GM12864 (cell line): Measurements from ENCODE around the gene CCR4.
A peak's percentile ranks its signal among the peaks of the same experiment; 100 is the strongest.
"Not testable (repeated sequence)": the region's sequence is repeated elsewhere in the genome, so short reads cannot be mapped to it uniquely, and the experiment has no call there.

Experiments used
- DNase-seq: peaks from one replicate; pipeline ENCODE4 v3.0.0-alpha.2; 2011; ENCODE audit warnings: low read depth
- H3K4me3 ChIP-seq: 2 replicates; pipeline ENCODE4 v1.5.1; 2011; ENCODE audit warnings: mild to moderate bottlenecking, low read depth, low read length, control low read depth
- CTCF ChIP-seq: IDR thresholded peaks from 2 replicates; pipeline ENCODE4 v1.5.1; 2011; ENCODE audit warnings: low read depth, mild to moderate bottlenecking, moderate library complexity, low read length, control low read depth, inconsistent platforms; ENCODE audit errors: missing control alignments

The CCR4 gene

GRCh38 chr3:32963871-32964270, 12.4 kb downstream of the CCR4 start:
- DNase-seq, result no peak
- no peak overlapping the region for H3K4me3 ChIP-seq
- no peak for TF ChIP-seq CTCF

DNA sequence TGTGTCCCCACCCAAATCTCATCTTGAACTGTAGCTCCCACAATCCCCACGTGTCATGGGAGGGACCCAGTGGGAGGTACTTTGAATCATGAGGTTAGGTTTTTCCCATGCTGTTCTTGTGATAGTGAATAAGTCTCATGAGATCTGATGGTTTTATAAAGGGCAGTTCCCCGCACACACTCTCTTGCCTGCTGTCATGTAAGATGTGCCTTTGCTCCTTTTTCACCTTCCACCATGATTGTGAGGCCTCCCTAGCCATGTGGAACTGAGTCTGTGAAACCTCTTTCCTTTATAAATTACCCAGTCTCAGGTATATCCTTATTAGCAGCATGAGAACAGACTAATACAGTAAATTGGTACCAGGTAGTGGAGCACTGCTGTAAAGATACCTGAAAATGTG, 13.3 kb downstream of the CCR4 start:
- DNase-seq, result not testable (repeated sequence)

GRCh38 chr3:32965617-32966213, 14.3 kb downstream of the CCR4 start:
- not testable (repeated sequence) for H3K4me3 ChIP-seq

More for the DNA sequence above, 13.3 kb downstream of the CCR4 start:
- not testable (repeated sequence) for H3K4me3 ChIP-seq

GRCh38 chr3:32966627-32967026, 15.2 kb downstream of the CCR4 start:
- not testable (repeated sequence) for H3K4me3 ChIP-seq, DNase-seq

More at GRCh38 chr3:32965617-32966213, 14.3 kb downstream of the CCR4 start:
- DNase-seq, result not testable (repeated sequence)

GRCh38 chr3:32968166-32968919, 16.9 kb downstream of the CCR4 start:
- H3K4me3 ChIP-seq, result no peak overlapping the region
- TF ChIP-seq CTCF, result peak; percentile 13
- no peak for DNase-seq

DNA sequence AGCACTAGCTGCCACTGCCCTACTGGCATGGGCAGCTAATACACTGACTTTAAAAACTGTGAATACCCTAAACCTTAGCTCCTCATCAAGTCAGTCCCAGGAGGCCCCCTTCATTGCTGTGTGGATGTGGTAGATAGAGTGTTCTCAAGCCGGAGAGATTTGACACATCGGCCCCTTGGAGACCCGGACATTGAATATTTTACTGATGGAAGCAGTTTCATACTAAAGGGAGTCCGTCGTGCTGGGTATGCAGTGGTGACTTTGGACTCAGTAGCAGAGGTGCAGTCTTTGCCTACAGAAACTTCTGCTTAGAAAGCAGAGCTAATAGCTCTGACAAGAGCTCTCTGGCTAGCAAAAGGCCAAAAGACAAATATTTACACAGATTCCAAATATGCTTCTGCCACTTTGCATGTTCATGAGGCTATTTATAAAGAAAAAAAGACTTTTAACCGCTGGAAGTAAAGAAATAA, 17.5 kb downstream of the CCR4 start:
- DNase-seq, result no peak
- no peak overlapping the region for H3K4me3 ChIP-seq
- no peak for TF ChIP-seq CTCF

- no peak for DNase-seq
- TF ChIP-seq CTCF, result no peak
- H3K4me3 ChIP-seq, result no peak overlapping the region
Observed at GRCh38 chr3:32969656-32970055, 18.2 kb downstream of the CCR4 start.

- H3K4me3 ChIP-seq, DNase-seq: not testable (repeated sequence)
Observed at GRCh38 chr3:32971291-32971690, 19.8 kb downstream of the CCR4 start.

DNA sequence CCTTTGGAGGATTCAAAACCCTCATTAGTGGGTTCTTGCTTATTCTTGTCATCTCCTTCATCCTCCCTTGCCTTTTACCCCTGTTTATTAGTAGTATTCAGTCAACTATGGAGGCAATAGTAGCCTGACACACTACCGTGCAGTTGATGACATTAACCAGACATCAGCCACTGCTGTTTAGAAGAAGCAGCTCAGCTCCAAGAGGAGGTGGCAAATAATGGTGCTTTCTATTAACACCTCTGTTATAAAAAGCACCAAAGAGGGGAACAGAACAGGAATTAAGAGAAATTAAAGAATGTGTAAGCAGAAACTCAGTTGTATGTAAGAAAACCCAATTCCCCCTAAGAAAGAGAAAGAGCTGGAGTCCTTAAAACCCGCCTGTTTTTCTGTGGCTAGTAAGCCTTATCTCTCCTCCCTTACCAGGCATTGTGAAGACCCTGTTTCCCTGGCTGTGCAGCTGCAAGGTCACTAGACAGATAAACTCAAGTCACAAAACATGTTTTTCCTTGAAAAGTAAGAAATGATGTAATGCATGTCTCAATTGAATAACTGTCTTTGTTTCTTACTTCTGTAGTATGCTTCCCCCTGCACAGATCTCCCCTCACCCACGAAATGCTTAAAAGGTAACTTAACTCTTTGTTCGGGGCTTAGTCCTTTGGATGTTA, 21.2 kb downstream of the CCR4 start:
- no peak overlapping the region for H3K4me3 ChIP-seq
- no peak for DNase-seq
- TF ChIP-seq CTCF, result no peak
